ENCODE measurements around the gene SEPHS1.
A peak's percentile ranks its signal among the peaks of the same experiment; 100 is the strongest.
"Not testable (repeated sequence)": the region's sequence is repeated elsewhere in the genome, so short reads cannot be mapped to it uniquely, and the experiment has no call there.

The SEPHS1 gene

GRCh38 chr10:13322615-13323148, 25.4 kb downstream of the SEPHS1 start:
- no peak for DNase-seq

- DNase-seq, result no peak
Measured at GRCh38 chr10:13321576-13321975, 26.5 kb downstream of the SEPHS1 start.

GRCh38 chr10:13319166-13319565, 28.9 kb downstream of the SEPHS1 start:
- DNase-seq, result no peak

GRCh38 chr10:13317474-13317873, 30.6 kb downstream of the SEPHS1 start:
- DNase-seq, result no peak

DNA sequence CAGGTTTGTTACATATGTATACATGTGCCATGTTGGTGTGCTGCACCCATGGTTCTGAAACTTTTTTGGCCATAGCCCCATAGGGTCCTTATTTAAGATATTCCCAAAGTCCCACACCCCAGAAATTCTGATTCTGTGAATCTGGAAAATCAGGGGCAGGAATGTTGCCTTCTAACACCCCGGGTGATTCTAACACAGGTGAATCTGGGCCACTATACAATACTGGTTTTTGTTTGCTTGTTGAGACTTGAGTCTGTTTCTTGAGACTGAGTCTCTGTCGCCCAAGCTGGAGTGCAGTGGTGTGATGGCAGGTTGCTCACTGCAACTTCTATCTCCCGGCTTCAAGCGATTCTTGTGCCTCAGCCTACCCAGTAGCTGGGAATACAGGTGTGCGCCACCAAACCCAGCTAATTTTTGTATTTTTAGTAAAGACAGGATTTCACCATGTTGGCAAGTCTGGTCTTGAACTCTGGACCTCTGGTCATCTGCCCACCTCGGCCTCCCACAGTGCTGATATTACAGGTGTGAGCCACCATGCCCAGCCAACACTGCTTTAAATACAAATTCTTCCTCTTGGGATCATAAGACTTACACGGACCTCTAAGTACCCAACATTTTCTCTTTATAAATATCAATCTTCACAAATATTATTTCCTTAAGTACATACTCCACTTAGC, 31.3 kb downstream of the SEPHS1 start:
- DNase-seq, result no peak

- no peak for DNase-seq
Measured at GRCh38 chr10:13315361-13315760, 32.7 kb downstream of the SEPHS1 start.

- no peak for DNase-seq
Measured at GRCh38 chr10:13311177-13311575, 36.9 kb downstream of the SEPHS1 start.

DNA sequence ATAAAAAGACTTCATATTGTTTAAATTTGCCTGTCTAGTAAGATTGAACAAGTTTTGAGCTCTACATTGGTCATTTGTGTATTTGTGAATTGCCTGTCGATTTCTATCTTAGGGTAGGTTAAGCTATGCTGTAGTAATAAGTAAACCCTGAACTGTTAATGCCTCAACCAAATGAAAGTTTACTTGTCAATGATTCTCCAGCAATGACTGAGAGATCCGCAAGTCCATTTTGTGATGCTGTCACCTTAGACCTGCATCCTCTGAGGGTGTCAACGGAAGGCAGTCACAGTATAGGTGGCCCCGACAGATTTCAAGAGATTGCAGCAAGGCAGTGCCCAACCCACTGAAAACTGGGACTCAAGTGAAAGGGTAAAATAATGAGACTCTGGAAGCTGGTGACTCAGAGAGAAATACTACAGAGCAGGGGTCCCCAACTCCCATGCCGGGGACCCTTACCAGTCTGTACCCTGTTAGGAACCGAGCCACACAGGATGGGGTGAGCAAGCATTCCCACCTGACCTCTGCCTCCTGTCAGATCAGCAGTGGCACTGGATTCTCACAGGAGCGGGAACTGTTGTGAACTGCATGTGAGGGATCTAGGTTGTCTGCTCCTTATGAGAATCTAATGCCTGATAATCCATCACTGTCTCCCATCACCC, 37.4 kb downstream of the SEPHS1 start:
- no peak for DNase-seq

DNA sequence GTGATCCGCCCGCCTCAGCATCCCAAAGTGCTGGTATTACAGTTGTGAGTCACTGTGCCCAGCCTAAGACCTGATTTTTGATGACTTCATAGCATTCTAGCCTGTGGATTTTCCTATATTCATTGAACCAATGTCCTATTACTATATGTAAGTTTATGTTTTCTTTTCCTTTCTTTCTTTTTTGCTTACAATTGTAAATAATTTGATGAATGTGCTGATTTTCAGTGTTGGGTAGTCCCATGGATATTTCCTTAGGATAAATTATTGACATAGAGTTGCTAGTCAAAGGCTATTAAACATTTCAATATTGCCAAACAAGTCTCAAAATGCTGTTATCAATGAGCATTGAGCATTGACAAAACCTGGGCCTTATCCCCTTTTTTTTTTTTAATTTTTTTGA, 38.3 kb downstream of the SEPHS1 start:
- DNase-seq, result no peak

DNA sequence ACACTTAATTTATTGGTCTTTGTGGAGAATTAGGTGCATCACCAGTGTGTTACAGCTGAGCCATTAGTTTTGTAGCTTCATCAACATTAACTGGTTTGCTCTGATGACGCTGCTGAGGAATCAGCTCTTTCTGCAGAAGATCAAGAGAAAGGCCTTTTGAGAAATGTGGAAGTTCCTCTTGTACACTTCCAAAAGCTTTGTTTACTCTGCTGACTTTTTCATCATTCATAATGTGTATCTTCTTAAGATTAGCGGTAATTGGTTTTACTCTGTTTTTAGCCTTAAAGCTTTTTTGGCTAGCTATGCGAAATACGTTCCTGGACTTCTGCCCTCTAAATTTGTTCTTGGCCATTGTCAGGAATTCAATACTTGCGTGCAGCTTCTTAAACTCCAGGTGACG, 40.0 kb downstream of the SEPHS1 start:
- no peak for DNase-seq

- DNase-seq, result no peak
Measured at GRCh38 chr10:13306103-13306502, 42.0 kb downstream of the SEPHS1 start.

- no peak for DNase-seq
Measured at GRCh38 chr10:13302821-13303555, 45.1 kb downstream of the SEPHS1 start.

- DNase-seq, result peak; percentile 77
Measured at GRCh38 chr10:13299437-13300287, 48.4 kb downstream of the SEPHS1 start, which contains the start of gene PHYH. TSS of gene PHYH (minus strand) at chr10:13300064. CDS start at chr10:13300042, 22 bp downstream.

DNA sequence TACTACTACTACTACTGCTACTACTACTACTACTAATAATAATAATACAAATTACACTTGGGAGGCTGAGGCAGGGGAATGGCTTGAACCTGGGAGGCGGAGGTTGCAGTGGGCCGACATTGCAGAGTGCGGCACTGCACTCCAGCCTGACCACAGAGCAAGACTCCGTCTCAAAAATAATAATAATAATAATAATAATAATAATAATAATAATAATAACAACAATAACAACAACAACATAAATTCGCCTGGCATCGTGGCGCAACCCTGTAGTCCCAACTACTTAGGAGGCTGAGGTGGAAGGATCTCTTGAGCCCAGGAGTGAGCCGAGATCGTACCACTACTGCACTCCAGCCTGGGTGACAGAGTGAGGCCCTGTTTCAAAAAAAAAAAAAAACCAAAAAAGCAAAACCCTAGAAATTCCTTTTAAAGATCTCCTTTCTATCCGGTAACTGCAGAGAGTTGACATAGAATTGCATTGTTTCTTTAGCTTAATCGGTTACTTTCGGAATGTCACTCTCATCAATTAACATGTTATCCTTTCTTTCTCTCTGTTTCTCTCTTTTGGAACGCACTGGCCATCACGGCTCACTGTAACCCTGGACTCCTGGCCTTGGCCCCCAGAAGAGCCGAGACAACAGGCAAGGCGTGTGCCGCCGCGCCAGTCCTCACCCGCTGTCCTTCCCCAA, 49.2 kb downstream of the SEPHS1 start:
- no peak for DNase-seq

- no peak for DNase-seq
Measured at GRCh38 chr10:13296476-13296875, 51.6 kb downstream of the SEPHS1 start.

GRCh38 chr10:13294784-13295183, 53.3 kb downstream of the SEPHS1 start:
- no peak for DNase-seq

DNA sequence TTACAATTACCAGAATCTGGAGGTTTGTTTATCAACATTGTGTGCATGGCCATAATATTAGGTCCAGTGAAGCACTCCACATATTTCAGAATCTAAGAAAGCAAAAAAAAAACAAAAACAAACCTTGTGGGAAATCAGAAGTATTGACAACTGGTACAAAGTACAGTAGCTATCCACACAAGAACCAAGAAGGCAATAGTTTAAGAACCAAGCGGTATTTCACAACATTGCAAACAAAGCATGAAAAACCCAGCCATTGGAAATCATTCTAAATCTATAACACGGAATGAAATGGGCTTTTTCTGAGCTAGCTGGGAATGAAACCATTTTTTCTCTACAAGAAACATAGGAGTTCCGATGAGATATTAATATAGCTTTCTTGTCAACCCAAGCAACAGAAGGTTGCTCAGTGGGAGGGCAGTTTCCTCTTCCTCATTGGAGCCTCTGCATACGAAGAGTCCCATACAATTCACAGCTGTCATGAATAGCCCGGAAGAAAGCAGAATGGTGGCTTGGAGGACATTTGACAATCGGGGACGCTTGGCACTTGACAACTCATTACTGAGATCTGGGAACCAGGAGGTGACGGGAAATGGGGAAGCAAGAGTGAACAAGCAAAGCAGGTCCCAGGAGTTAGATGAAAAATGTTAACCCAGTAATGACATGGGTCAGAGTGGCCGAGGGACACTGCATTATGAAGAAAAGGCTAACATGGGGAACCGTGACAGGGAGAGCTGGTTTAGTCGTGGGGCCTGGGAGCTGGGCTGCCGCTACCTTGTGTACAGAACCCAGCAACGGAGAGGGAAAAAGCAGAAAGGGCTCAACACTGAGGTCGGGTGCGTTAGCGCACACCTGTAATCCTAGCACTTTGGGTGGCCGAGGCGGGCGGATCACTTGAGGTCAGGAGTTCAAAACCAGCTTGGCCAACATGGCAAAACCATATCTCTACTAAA, 56.0 kb downstream of the SEPHS1 start:
- DNase-seq, result no peak

GRCh38 chr10:13291061-13291460, 57.0 kb downstream of the SEPHS1 start:
- DNase-seq, result no peak

GRCh38 chr10:13284050-13284449, 64.0 kb downstream of the SEPHS1 start:
- DNase-seq, result no peak

- DNase-seq, result not testable (repeated sequence)
Measured at GRCh38 chr10:13282348-13282747, 65.7 kb downstream of the SEPHS1 start.

All from stimulated activated CD4-positive, alpha-beta T cell treated with anti-CD3 and anti-CD28 coated beads, Interleukin-12 subunit alpha, Interleukin-12 subunit beta, amount 100 ng/mL, for 4 hours (primary cell).